LNCaP clone FGC (cell line): Measurements from ENCODE around the gene ST6GALNAC5.

ENCODE experiments used
- DNase-seq: peaks from one replicate; pipeline ENCODE4 v3.0.0-alpha.2; 2011; ENCODE audit warnings: low read depth
- H3K4me3 ChIP-seq: 2 replicates; pipeline ENCODE4 v1.5.1; 2011; ENCODE audit warnings: mild to moderate bottlenecking, low read depth, low read length, control low read depth
- TF ChIP-seq, protein P1 (sequence below): IDR thresholded peaks from 2 replicates; pipeline ENCODE4 v1.5.1; 2012; ENCODE audit warnings: mild to moderate bottlenecking; ENCODE audit not compliant: control insufficient read depth, insufficient read depth; ENCODE audit errors: extremely low read depth

ST6GALNAC5 gene

DNA sequence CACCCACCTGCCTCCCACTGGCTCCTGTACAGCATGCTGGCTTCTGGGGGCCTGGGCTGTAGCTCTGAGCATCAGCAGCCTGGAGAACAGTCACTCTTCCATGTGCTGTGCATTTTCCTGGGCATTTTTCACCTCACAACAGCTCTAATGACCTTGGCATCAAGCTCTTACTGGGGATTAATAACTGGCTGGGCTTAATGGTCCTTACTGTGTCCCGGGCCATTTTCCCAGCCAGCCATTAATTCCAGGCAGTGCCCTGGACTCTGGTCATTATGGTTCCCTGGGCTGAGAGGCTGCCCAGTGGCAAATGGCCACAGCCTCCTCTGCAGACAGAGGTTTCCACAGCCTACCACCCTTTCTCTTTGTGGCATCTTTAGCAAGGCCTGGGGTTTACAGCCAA, 171.8 kb downstream of the ST6GALNAC5 start:
- DNase-seq: no peak
- TF ChIP-seq, protein P1, sequence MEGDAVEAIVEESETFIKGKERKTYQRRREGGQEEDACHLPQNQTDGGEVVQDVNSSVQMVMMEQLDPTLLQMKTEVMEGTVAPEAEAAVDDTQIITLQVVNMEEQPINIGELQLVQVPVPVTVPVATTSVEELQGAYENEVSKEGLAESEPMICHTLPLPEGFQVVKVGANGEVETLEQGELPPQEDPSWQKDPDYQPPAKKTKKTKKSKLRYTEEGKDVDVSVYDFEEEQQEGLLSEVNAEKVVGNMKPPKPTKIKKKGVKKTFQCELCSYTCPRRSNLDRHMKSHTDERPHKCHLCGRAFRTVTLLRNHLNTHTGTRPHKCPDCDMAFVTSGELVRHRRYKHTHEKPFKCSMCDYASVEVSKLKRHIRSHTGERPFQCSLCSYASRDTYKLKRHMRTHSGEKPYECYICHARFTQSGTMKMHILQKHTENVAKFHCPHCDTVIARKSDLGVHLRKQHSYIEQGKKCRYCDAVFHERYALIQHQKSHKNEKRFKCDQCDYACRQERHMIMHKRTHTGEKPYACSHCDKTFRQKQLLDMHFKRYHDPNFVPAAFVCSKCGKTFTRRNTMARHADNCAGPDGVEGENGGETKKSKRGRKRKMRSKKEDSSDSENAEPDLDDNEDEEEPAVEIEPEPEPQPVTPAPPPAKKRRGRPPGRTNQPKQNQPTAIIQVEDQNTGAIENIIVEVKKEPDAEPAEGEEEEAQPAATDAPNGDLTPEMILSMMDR: no peak
- no peak overlapping the region for H3K4me3 ChIP-seq

- DNase-seq: no peak
- TF ChIP-seq, protein P1: no peak
- H3K4me3 ChIP-seq: no peak overlapping the region
These were observed 172.5 kb downstream of the ST6GALNAC5 start for GRCh38 chr1:77039739-77040138.

DNA sequence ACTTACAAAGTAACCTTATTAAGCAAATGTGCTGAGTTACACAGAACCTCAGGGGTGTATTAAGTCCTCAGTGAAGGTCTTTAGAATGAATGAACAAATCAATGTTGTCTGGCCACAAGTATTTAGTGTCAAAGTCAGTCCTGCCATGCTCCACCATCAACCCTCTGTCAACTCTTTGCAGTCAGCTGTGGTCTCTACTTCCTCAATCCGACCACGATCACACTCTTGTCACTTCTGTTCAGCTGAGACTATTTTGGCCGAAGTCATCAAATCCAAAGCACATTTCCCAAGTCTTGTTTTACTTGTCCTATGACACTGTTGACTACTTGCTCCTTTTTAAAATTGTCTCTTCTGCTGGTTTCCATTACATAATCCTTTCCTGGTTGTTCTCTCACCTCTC, 173.5 kb downstream of the ST6GALNAC5 start:
- DNase-seq: no peak
- no peak overlapping the region for H3K4me3 ChIP-seq
- TF ChIP-seq, protein P1: no peak

GRCh38 chr1:77044133-77044849, 177.0 kb downstream of the ST6GALNAC5 start:
- no peak overlapping the region for H3K4me3 ChIP-seq
- DNase-seq: no peak
- TF ChIP-seq, protein P1: no peak

DNA sequence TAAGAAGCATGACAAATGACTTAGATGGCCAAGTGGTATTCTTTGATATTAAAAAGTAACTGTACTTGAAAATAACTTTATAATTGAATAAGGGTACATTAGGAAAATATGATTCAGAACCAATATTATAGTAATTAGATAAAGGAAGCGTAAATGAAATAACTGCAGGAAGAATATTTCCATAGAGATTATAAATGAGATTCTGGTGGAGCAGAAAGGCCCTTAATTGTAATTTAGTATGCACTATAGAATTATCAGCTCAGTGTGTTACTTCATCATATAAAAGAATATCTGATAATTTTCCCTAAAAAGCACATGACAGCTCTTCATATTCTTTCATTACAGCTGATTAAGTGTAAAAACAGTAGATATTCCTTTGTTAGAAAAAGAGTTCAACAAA, 180.3 kb downstream of the ST6GALNAC5 start:
- no peak for DNase-seq
- H3K4me3 ChIP-seq: no peak overlapping the region
- TF ChIP-seq, protein P1: no peak

GRCh38 chr1:77047978-77048614, 180.8 kb downstream of the ST6GALNAC5 start:
- H3K4me3 ChIP-seq: no peak overlapping the region
- TF ChIP-seq, protein P1: no peak
- no peak for DNase-seq
